HEK293T (cell line): ENCODE measurements around the gene P2RY2.

Experiments used
- ARNT ChIP-seq: fragments of 450-650 bp; IDR thresholded peaks from 2 replicates; pipeline ENCODE4 v1.6.1; 2017; ENCODE audit warnings: mild to moderate bottlenecking
- BHLHE40 ChIP-seq: fragments of 450-650 bp; IDR thresholded peaks from 2 replicates; pipeline ENCODE4 v1.6.1; 2016; ENCODE audit warnings: mild to moderate bottlenecking, moderate library complexity, borderline replicate concordance
- ELF4 ChIP-seq: fragments of 450-650 bp; IDR thresholded peaks from 2 replicates; pipeline ENCODE4 v1.6.1; 2017; ENCODE audit warnings: antibody characterized with exemption
- FOXA1 ChIP-seq: fragments of 450-650 bp; IDR thresholded peaks from 2 replicates; pipeline ENCODE4 v1.6.1; 2016; ENCODE audit warnings: mild to moderate bottlenecking
- FOXK2 ChIP-seq: fragments of 450-650 bp; IDR thresholded peaks from 2 replicates; pipeline ENCODE4 v1.6.1; 2016; ENCODE audit warnings: mild to moderate bottlenecking
- FOXM1 ChIP-seq: fragments of 450-650 bp; IDR thresholded peaks from 2 replicates; pipeline ENCODE4 v1.6.1; 2017; ENCODE audit warnings: mild to moderate bottlenecking, borderline replicate concordance
- HDGF ChIP-seq: fragments of 450-650 bp; IDR thresholded peaks from 2 replicates; pipeline ENCODE4 v1.6.1; 2017; ENCODE audit warnings: antibody characterized with exemption, borderline replicate concordance
- LEF1 ChIP-seq: fragments of 450-650 bp; IDR thresholded peaks from 2 replicates; pipeline ENCODE4 v1.6.1; 2017; ENCODE audit warnings: mild to moderate bottlenecking, borderline replicate concordance
- NFRKB ChIP-seq: fragments of 450-650 bp; IDR thresholded peaks from 2 replicates; pipeline ENCODE4 v1.6.1; 2016; ENCODE audit warnings: mild to moderate bottlenecking, moderate library complexity
- SP1 ChIP-seq: fragments of 450-650 bp; IDR thresholded peaks from 2 replicates; pipeline ENCODE4 v1.6.1; 2017
- SUZ12 ChIP-seq: fragments of 450-650 bp; IDR thresholded peaks from 2 replicates; pipeline ENCODE4 v1.6.1; 2016; ENCODE audit warnings: mild to moderate bottlenecking
- TARDBP ChIP-seq: fragments of 450-650 bp; IDR thresholded peaks from 2 replicates; pipeline ENCODE4 v1.6.1; 2016
- ZNF384 ChIP-seq: fragments of 450-650 bp; IDR thresholded peaks from 2 replicates; pipeline ENCODE4 v1.6.1; 2016

- TF ChIP-seq FOXA1, result no peak
- no peak for TF ChIP-seq FOXM1
- no peak for TF ChIP-seq SP1
- no peak for TF ChIP-seq FOXK2
- no peak for TF ChIP-seq NFRKB
- TF ChIP-seq TARDBP, result no peak
- no peak for TF ChIP-seq SUZ12
- no peak for TF ChIP-seq HDGF
- no peak for TF ChIP-seq ZNF384
- TF ChIP-seq ELF4, result no peak
- no peak for TF ChIP-seq LEF1
- TF ChIP-seq BHLHE40, result no peak
- TF ChIP-seq ARNT, result no peak
Observed at GRCh38 chr11:73237471-73238290, 19.6 kb downstream of the P2RY2 start.
